Glomerular endothelial cell (primary cell): Measurements from ENCODE around the gene GRHL3. TPM values are rescaled to one million over a fixed set of nuclear protein-coding genes. Genes with fewer than 3 reads are reported as not detected.

Source experiments
- DNase-seq: peaks from one replicate; pipeline ENCODE4 v3.0.0-alpha.2; 2011; ENCODE audit warnings: low read depth, low spot score; ENCODE audit errors: extremely low read depth
- total RNA-seq: library from RNA; depleted of rRNA; stranded (reverse); fragments of >200 nt; gene quantifications from 2 replicates; pipeline ENCODE4 v1.2.3, GENCODE V29; 2015

GRHL3 gene
- total RNA-seq, 1 donor from 2014 or later, result not detected

- DNase-seq, result no peak
Measured at GRCh38 chr1:24317081-24317480, 2.1 kb upstream of the GRHL3 start.

GRCh38 chr1:24317956-24318614 is 1.1 kb upstream of the GRHL3 start:
- DNase-seq, result no peak

GRCh38 chr1:24318615-24319311 is 394 bp upstream of the GRHL3 start:
- DNase-seq, result no peak

- DNase-seq, result no peak
Measured at GRCh38 chr1:24319962-24320361, 805 bp downstream of the GRHL3 start.

GRCh38 chr1:24321126-24321525 is 2.0 kb downstream of the GRHL3 start:
- no peak for DNase-seq

- DNase-seq, result no peak
Measured at GRCh38 chr1:24321697-24322469, 2.7 kb downstream of the GRHL3 start.

- DNase-seq, result no peak
Measured at GRCh38 chr1:24322470-24323177, 3.5 kb downstream of the GRHL3 start.

GRCh38 chr1:24323281-24323680 is 4.1 kb downstream of the GRHL3 start:
- no peak for DNase-seq

GRCh38 chr1:24324903-24325302 is 5.7 kb downstream of the GRHL3 start:
- no peak for DNase-seq

- DNase-seq, result no peak
Measured at GRCh38 chr1:24325587-24326449, 6.7 kb downstream of the GRHL3 start.

GRCh38 chr1:24327486-24327885 is 8.3 kb downstream of the GRHL3 start:
- DNase-seq, result no peak

- DNase-seq, result no peak
Measured at GRCh38 chr1:24327891-24328290, 8.7 kb downstream of the GRHL3 start.

- DNase-seq, result no peak
Measured at GRCh38 chr1:24329331-24329730, 10.2 kb downstream of the GRHL3 start.

- DNase-seq, result no peak
Measured at GRCh38 chr1:24329797-24330543, 10.8 kb downstream of the GRHL3 start.

GRCh38 chr1:24331961-24332673 is 13.0 kb downstream of the GRHL3 start:
- DNase-seq, result no peak

- no peak for DNase-seq
Measured at GRCh38 chr1:24336075-24336474, 16.9 kb downstream of the GRHL3 start.

GRCh38 chr1:24337455-24337854 is 18.3 kb downstream of the GRHL3 start:
- DNase-seq, result no peak

- no peak for DNase-seq
Measured at GRCh38 chr1:24338447-24338846, 19.3 kb downstream of the GRHL3 start.

GRCh38 chr1:24339996-24340395 is 20.8 kb downstream of the GRHL3 start:
- no peak for DNase-seq
